K562 (cell line): ENCODE results near the gene C16orf78. TPM values are rescaled to one million over a fixed set of nuclear protein-coding genes. Genes with fewer than 3 reads are reported as not detected.

ENCODE experiments used
- ATAC-seq: fragments of 200-7000 bp; cut with Tn5 transposase; 3 replicates; pipeline ENCODE4 v1.9.1; 2020; ENCODE audit warnings: moderate library complexity
- BruUV-seq: library from RNA; stranded (reverse); fragments of 400-500 nt; replicated peaks from 2 replicates; lab custom pipeline; 2021; lab: Mats Ljungman, UMichigan
- CTCF ChIA-PET: fragments of 300-600 bp; formaldehyde crosslinking; extraction: SDS; loops from one replicate; lab custom pipeline; 2021; ENCODE audit warnings: low intra/inter-chr PET ratio; lab: Yijun Ruan, JAX
- POLR2A ChIA-PET: fragments of 300-600, 350-650 bp; sonication (Branson Sonifier 250); formaldehyde crosslinking; extraction: SDS; loops from one replicate; lab custom pipeline; 2021; ENCODE audit warnings: antibody characterized with exemption, inconsistent platforms; lab: Yijun Ruan, JAX
- DNase-seq, 4 experiments: peaks; one replicate each; pipeline versions ENCODE4 v3.0.0 to v3.0.0-alpha.2; 2011 to 2018; ENCODE audit warnings: low spot score in 3 of 4, mixed read lengths in 3 of 4; ENCODE audit errors: extremely low read depth in 1 of 4
- FAIRE-seq: peaks from 2 replicates; lab custom pipeline; 2011; peaks lifted over from hg19 to GRCh38; lab: Jason Lieb, UNC
- H2AFZ ChIP-seq: 2 replicates; pipeline ENCODE4 v1.6.0; 2011; ENCODE audit warnings: low read depth, low read length, control low read depth, inconsistent platforms
- H3K27ac ChIP-seq: fragments of 200-600 bp; 3 replicates; pipeline ENCODE4 v1.8.0; 2011; ENCODE audit warnings: low read depth, mild to moderate bottlenecking, control low read depth, inconsistent platforms, low read length, moderate library complexity, mixed read lengths; ENCODE audit errors: extremely low read depth
- H3K27me3 ChIP-seq, 2 experiments: fragments of 300-600 bp in 1 of 2; 2 replicates in 1 of 2; 3 replicates in 1 of 2; pipeline versions ENCODE4 v1.6.0 to v1.8.0; 2011; ENCODE audit warnings: inconsistent platforms in 2 of 2, low read length in 2 of 2, mild to moderate bottlenecking in 1 of 2, mixed read lengths in 1 of 2, moderate library complexity in 1 of 2; ENCODE audit not compliant: control insufficient read depth in 2 of 2, insufficient read depth in 2 of 2
- H3K36me3 ChIP-seq: fragments of 300-600 bp; 3 replicates; pipeline ENCODE4 v1.8.0; 2011; ENCODE audit warnings: mild to moderate bottlenecking, low read length, inconsistent platforms; ENCODE audit not compliant: control insufficient read depth, insufficient read depth
- H3K4me1 ChIP-seq, 2 experiments: fragments of 200-600 bp in 1 of 2; replicated peaks in 1 of 2; 2 replicates in 1 of 2; 3 replicates in 1 of 2; pipeline versions ENCODE4 v1.5.1 to v1.8.0; 2011; ENCODE audit warnings: inconsistent platforms in 2 of 2, low read length in 2 of 2, mild to moderate bottlenecking in 1 of 2, mixed read lengths in 1 of 2, moderate library complexity in 1 of 2; ENCODE audit not compliant: control insufficient read depth in 2 of 2, insufficient read depth in 2 of 2
- H3K4me2 ChIP-seq: 2 replicates; pipeline ENCODE4 v1.6.1; 2011; ENCODE audit warnings: low read length, control low read depth, inconsistent platforms, mixed read lengths; ENCODE audit not compliant: insufficient read depth
- H3K4me3 ChIP-seq: fragments of 200-600 bp; sonication (generic), shearing (Covaris generic); 2 replicates; pipeline ENCODE4 v1.5.1; 2016; ENCODE audit warnings: control low read depth, inconsistent platforms
- H3K79me2 ChIP-seq: fragments of 200-600 bp; 3 replicates; pipeline ENCODE4 v1.8.0; 2011; ENCODE audit warnings: low read length, inconsistent platforms; ENCODE audit not compliant: control insufficient read depth, insufficient read depth
- H3K9ac ChIP-seq, 2 experiments: 2 replicates each; pipeline versions ENCODE4 v1.6.0 to v1.6.1; 2011; ENCODE audit warnings: low read depth in 2 of 2, low read length in 2 of 2, control low read depth in 1 of 2, inconsistent platforms in 1 of 2, mild to moderate bottlenecking in 1 of 2, mixed read lengths in 1 of 2; ENCODE audit not compliant: insufficient read depth in 1 of 2
- H3K9me1 ChIP-seq: one replicate; pipeline ENCODE4 v1.6.0; 2011; ENCODE audit warnings: inconsistent platforms, mild to moderate bottlenecking, low read length, moderate library complexity; ENCODE audit not compliant: control insufficient read depth, insufficient read depth
- H3K9me3 ChIP-seq: replicated peaks from 2 replicates; pipeline ENCODE4 v1.5.1; 2011; ENCODE audit warnings: low read depth, low read length, inconsistent platforms; ENCODE audit not compliant: control insufficient read depth, insufficient read depth
- H4K20me1 ChIP-seq: replicated peaks from 2 replicates; pipeline ENCODE4 v1.6.1; 2011; ENCODE audit warnings: low read length, inconsistent platforms, mixed read lengths; ENCODE audit not compliant: control insufficient read depth, insufficient read depth
- FOXJ3 ChIP-seq: sonication (generic); formaldehyde crosslinking; IDR thresholded peaks from 2 replicates; pipeline ENCODE4 v1.4.0; 2020; ENCODE audit warnings: mild to moderate bottlenecking, missing genetic modification reagents
- HNRNPH1 ChIP-seq: fragments of 200-400 bp; formaldehyde crosslinking; optimal IDR thresholded peaks from 2 replicates; pipeline ENCODE3; 2017; ENCODE audit warnings: low read depth, mild to moderate bottlenecking, low read length, moderate library complexity
- IRF2 ChIP-seq: sonication (generic); formaldehyde crosslinking; IDR thresholded peaks from 2 replicates; pipeline ENCODE4 v1.8.1; 2022; ENCODE audit warnings: mild to moderate bottlenecking, missing genetic modification reagents
- NEUROD1 ChIP-seq: fragments of 150-350 bp; IDR thresholded peaks from 2 replicates; pipeline ENCODE4 v1.6.1; 2014; ENCODE audit warnings: borderline replicate concordance, low read length, low read depth; ENCODE audit not compliant: partially characterized antibody
- NFYB ChIP-seq: IDR thresholded peaks from 2 replicates; pipeline ENCODE4 v1.6.1; 2011; ENCODE audit warnings: mild to moderate bottlenecking, moderate library complexity; ENCODE audit not compliant: insufficient read length; ENCODE audit errors: extremely low read depth
- PCBP2 ChIP-seq: fragments of 200-400 bp; formaldehyde crosslinking; IDR thresholded peaks from 2 replicates; pipeline ENCODE4 v1.6.1; 2018; ENCODE audit warnings: low read length, low read depth, mild to moderate bottlenecking, moderate library complexity; ENCODE audit not compliant: poor library complexity, severe bottlenecking
- SRSF7 ChIP-seq: fragments of 200-400 bp; formaldehyde crosslinking; optimal IDR thresholded peaks from 2 replicates; pipeline ENCODE3; 2017; ENCODE audit warnings: mild to moderate bottlenecking, low read depth, low read length
- ZFP1 ChIP-seq: fragments of 450-650 bp; formaldehyde crosslinking; IDR thresholded peaks from 2 replicates; pipeline ENCODE4 v1.4.0; 2020; ENCODE audit warnings: mild to moderate bottlenecking, mixed read lengths
- WGBS: fragments of 100-300 bp; shearing (Covaris generic); methylation state at CpG from one replicate; pipeline ENCODE4 v1.1.6; 2016; ENCODE audit warnings: low coverage, mixed read lengths; ENCODE audit not compliant: insufficient coverage; ENCODE audit errors: missing lambda C conversion rate; 5-methylcytosine and 5-hydroxymethylcytosine counted together
- in situ Hi-C: fragments of 300-500 bp; cut with MboI; formaldehyde crosslinking; loops from 4 replicates; pipeline ENCODE4 v1.15.0; 2018; ENCODE audit warnings: inconsistent platforms, mixed read lengths
- intact Hi-C: fragments of 100-400 bp; cut with micrococcal nuclease; formaldehyde crosslinking; loops from 2 replicates; pipeline ENCODE4 v1.14.2; 2022
- polyA plus RNA-seq, 8 experiments: library from polyadenylated mRNA; depleted of rRNA in 4 of 8; stranded (reverse) in 5 of 8; unstranded in 3 of 8; fragments of >200 nt; fragmentation: Nextera tagmentation in 2 of 8; fragmentation: Illumina TruSeq in 1 of 8; extraction: Ambion mirVana in 2 of 8; extraction: Trizol in 1 of 8; gene quantifications; 2 replicates each; pipeline versions ENCODE4 v1.2.1 to v1.2.3, GENCODE V29; 2011 to 2014; ENCODE audit warnings: inconsistent platforms in 1 of 8, missing spikeins in 1 of 8
- total RNA-seq, 7 experiments: library from RNA; depleted of rRNA in 6 of 7; stranded (reverse); fragments of >200 nt in 6 of 7; fragmentation: Illumina TruSeq in 2 of 7; extraction: Trizol in 2 of 7; gene quantifications; 2 replicates each; pipeline versions ENCODE4 v1.2.1 to v1.2.3, GENCODE V29; 2011 to 2021; ENCODE audit warnings: low replicate concordance in 1 of 7
- TF ChIP-seq, protein P1 (sequence below): fragments of 250-450 bp; sonication (Bioruptor Pico); IDR thresholded peaks from 2 replicates; pipeline ENCODE4 v1.9.0; 2021; ENCODE audit warnings: mild to moderate bottlenecking

The C16orf78 gene
- total and polyA plus RNA-seq, 9 of the 15 experiments (the other 6 are each of a cell fraction or from before 2014, with no cell fraction given), result not detected

DNA sequence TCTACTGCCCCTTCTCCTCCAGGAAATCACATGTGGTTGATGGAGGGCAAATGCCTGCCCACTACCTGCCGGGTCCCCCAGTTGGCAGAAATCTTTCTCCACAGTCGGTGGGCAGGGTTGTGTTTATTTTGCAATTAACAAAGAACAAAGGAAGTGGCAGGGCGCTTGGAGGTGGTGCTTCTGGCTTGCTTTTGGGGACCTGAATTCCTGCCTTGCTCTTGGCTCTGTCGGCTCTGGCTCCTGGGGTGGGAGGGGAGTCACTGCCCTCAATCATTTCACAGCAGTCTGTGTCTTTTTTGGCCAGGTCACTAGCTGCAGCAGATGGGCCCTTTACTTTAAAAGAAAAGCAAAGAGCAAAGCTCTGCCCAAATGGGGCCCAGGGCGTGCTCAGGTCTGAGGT, 69.2 kb downstream of the C16orf78 start:
- DNase-seq, result no peak
- in situ Hi-C loops (no loop called here), intact Hi-C loops (no loop called here)
- no peaks in the 10 kb centered on the region for H3K4me1 ChIP-seq
- no peak overlapping the region for H2AFZ ChIP-seq
- no TSS peak for BruUV-seq
- no peak for FAIRE-seq
- H3K9me1 ChIP-seq, result no peaks in the 10 kb centered on the region
- no peak overlapping the region for H3K9ac ChIP-seq
- ChIA-PET POLR2A (no interaction called here), CTCF (no interaction called here)
- H3K9me3 ChIP-seq, result no peaks in the 10 kb centered on the region
- peaks cover 19 to 43% of the 10 kb centered on the region in 2 experiments; a peak in 4 of 5 replicates for H3K27me3 ChIP-seq
- peaks cover 5% of the 10 kb centered on the region for H4K20me1 ChIP-seq
- WGBS, result 0% methylated on average over 5 of the region's 5 CpGs
- H3K27ac ChIP-seq, result no peak overlapping the region
- H3K79me2 ChIP-seq, result no peaks in the 10 kb centered on the region
- ATAC-seq, result no peak
- H3K36me3 ChIP-seq, result no peaks in the 10 kb centered on the region
- no peak overlapping the region for H3K4me2 ChIP-seq
- no peak overlapping the region for H3K4me3 ChIP-seq
- TF ChIP-seq ZFP1 (CRISPR knock-in tag), result no peak
- TF ChIP-seq NFYB, result no peak
- no peak for TF ChIP-seq NEUROD1
- TF ChIP-seq, all 486 proteins: peak for 0

- Histone ChIP-seq H3K79me2 (no peaks in the 10 kb centered on the region), H3K4me1 (no peaks in the 10 kb centered on the region), H3K9me1 (no peaks in the 10 kb centered on the region), H3K27me3 (peaks cover 19 to 36% of the 10 kb centered on the region in 2 experiments; a peak in 4 of 5 replicates), H3K4me3 (no peak overlapping the region), H4K20me1 (peaks cover 5% of the 10 kb centered on the region), H3K36me3 (no peaks in the 10 kb centered on the region), H3K9me3 (no peaks in the 10 kb centered on the region), H3K9ac (no peak overlapping the region), H3K27ac (no peak overlapping the region), H2AFZ (no peak overlapping the region), H3K4me2 (no peak overlapping the region)
- POLR2A ChIA-PET, result no interaction called here
- intact Hi-C loops (no loop called here), in situ Hi-C loops (no loop called here)
- no peak for ATAC-seq
- no peak for DNase-seq
- CTCF ChIA-PET, result no interaction called here
- WGBS, result 0% methylated on average over 9 of the region's 9 CpGs
- FAIRE-seq, result no peak
- no TSS peak for BruUV-seq
- TF ChIP-seq, protein P1, sequence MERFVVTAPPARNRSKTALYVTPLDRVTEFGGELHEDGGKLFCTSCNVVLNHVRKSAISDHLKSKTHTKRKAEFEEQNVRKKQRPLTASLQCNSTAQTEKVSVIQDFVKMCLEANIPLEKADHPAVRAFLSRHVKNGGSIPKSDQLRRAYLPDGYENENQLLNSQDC, result no peak
- TF ChIP-seq IRF2 (CRISPR knock-in tag) (no peak), SRSF7 (no peak), FOXJ3 (CRISPR knock-in tag) (no peak), HNRNPH1 (no peak), PCBP2 (no peak)
Observed at GRCh38 chr16:49443576-49443975, 70.0 kb downstream of the C16orf78 start.
